Measurements from ENCODE around the gene ZDHHC11B. TPM values are rescaled to one million over a fixed set of nuclear protein-coding genes. Genes with fewer than 3 reads are reported as not detected.
"Not testable (repeated sequence)": the region's sequence is repeated elsewhere in the genome, so short reads cannot be mapped to it uniquely, and the experiment has no call there.

ZDHHC11B gene
- polyA plus RNA-seq, 3 donors from 2014 or later, result not detected

DNA sequence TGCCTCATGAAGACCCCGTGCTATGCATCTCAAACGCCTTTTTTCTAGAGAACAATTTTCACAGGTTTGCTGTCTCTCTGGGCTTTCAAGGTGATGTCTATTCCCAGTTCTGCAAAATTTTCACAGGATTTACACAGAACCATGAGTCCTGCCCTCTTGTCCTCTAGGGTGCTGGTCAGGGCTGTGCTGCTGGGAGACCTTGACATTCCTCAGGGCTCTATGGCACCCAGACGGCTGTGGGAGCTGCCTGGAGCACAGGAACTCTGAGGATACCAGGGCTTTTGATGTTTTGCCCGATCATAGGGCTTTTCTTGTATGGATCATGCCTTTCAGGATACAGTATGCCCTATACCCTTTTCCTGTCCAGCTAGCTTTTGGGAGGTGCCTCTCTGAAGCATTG lies 68.9 kb downstream of the ZDHHC11B start:
- not testable (repeated sequence) for H3K27ac Mint-ChIP-seq, H3K4me3 Mint-ChIP-seq, H3K4me1 Mint-ChIP-seq, DNase-seq
- Mint-ChIP-seq H3K36me3 (peaks cover 0 to 13% (median 4%) of the 10 kb centered on the region in 3 donors), H3K9me3 (peaks cover 10 to 28% (median 19%) of the 10 kb centered on the region in 6 donors), H3K27me3 (ENCODE audit: low read depth in 3 of 3) (peaks cover 0 to 24% (median 6%) of the 10 kb centered on the region in 3 donors)

DNA sequence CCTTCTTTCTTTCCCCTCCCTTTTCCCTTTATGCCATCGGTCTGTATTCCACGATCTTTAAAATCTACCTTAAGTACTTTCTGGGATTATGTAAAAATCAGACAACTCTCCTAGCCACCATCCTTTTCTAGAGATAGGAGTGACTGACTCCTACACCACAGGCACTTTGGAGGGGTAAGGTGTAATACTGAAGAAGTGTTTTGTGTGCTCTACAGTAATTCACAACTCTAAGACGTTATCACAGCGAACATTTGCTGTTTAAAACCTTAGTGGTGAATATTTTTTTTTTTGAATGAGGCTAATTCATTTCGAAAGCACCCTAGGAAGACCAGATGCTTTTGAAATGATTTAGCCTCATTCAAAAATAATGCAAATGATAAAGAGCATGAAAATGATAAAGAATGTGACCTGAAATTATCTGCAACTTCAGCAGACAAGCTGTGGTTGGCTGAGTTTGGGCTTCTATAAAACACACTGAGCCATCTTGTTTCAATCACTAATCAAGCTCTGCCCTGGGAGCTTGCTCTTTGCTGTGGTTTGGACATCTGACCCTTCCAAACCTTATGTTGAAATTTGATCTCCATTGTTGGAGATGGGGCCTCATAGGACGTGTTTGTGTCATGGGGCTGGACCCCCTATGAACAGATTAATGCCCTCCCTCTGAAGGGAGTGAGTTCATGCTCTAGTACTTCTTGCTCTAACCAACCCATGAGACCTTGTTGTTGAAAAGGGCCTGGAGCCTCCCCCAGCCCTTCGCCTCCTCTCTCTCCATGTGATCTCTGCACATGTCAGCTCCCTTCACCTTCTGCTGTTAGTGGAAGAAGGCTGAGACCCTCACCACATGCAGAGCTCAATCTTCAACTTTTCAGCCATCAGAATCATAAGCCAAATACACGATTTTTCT lies 70.1 kb downstream of the ZDHHC11B start:
- H3K36me3 Mint-ChIP-seq, DNase-seq, H3K27ac Mint-ChIP-seq, H3K4me1 Mint-ChIP-seq, H3K4me3 Mint-ChIP-seq: not testable (repeated sequence)
- Mint-ChIP-seq H3K9me3 (peaks cover 6 to 20% (median 13%) of the 10 kb centered on the region in 6 donors), H3K27me3 (ENCODE audit: low read depth in 3 of 3) (peaks cover 4 to 19% (median 9%) of the 10 kb centered on the region in 3 donors)

DNA sequence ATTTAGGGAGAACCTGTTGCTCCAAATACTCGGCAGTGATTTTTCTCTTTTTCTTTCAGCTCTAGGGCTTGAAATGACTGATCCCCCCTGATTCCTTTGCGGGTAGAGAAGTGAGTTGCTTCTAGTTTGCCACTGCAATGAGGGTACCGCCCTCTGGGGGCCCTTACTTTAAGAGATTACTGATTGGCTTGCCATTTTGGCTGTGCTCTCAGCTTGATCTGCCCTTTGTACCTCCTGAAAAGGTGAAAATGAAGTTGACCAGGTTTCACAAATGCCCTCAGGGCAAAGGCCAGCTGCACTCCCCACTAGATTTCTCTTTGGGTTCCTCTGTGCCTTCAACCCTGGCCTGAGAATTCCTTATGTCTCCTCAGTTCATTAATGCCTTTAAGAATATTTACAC lies 70.8 kb downstream of the ZDHHC11B start:
- Mint-ChIP-seq H3K27me3 (ENCODE audit: low read depth in 3 of 3) (peaks cover 4 to 17% (median 9%) of the 10 kb centered on the region in 3 donors), H3K9me3 (peaks cover 2 to 13% (median 7%) of the 10 kb centered on the region in 6 donors)
- H3K4me3 Mint-ChIP-seq, H3K27ac Mint-ChIP-seq, H3K36me3 Mint-ChIP-seq, H3K4me1 Mint-ChIP-seq, DNase-seq: not testable (repeated sequence)

DNA sequence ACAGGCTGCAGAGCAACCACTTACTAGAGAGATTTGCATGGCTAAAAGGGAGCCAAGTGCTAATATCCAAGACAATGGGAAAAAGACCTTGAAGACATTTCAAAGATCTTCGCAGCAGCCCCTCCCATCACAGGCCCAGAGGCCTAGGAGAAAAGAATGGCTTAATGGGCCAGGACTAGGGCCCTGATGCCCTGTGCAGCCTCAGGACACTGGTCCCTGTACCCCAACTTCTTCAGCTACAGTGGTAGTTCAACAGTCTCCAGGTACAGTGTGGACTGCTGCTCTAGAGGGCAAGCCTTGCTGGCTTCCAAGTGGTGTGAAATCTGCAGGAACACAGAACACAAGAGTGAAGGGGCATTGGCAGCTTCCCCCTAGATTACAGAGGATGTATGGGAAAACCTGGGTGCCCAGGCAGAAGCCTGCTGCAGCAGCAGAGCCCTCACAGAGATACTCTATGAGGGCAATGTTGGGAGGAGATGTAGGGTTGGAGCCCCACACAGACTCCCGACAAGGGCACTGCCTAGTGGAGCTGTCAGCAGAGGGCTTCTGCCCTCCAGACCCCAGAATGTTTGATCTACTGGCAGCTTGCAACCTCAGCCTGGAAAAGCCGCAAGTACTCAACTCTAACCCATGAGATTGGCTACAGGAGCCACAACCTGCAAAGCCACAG lies 75.5 kb downstream of the ZDHHC11B start:
- H3K36me3 Mint-ChIP-seq; H3K27me3 Mint-ChIP-seq (ENCODE audit: low read depth in 3 of 3); H3K4me3 Mint-ChIP-seq; H3K27ac Mint-ChIP-seq; DNase-seq; H3K4me1 Mint-ChIP-seq; H3K9me3 Mint-ChIP-seq: not testable (repeated sequence)

DNA sequence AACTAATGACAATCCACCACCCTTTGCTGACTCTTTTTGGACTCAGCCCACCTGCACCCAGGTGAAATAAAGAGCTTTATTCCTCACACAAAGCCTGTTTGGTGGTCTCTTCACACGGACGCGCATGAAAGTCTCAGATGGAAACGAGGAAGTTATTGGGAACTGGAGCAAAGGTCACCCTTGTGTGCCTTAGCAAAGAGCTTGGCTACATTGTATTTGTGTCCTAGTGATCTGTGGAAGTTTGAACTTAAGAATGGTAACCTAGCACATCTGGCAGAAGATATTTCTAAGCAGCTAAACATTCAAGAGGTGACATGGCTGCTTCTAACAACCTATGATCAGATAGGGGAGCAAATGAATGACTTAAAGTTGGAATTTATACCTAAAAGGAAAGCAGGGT lies 76.2 kb downstream of the ZDHHC11B start:
- DNase-seq; H3K36me3 Mint-ChIP-seq; H3K27me3 Mint-ChIP-seq (ENCODE audit: low read depth in 3 of 3); H3K4me1 Mint-ChIP-seq; H3K4me3 Mint-ChIP-seq; H3K9me3 Mint-ChIP-seq; H3K27ac Mint-ChIP-seq: not testable (repeated sequence)

DNA sequence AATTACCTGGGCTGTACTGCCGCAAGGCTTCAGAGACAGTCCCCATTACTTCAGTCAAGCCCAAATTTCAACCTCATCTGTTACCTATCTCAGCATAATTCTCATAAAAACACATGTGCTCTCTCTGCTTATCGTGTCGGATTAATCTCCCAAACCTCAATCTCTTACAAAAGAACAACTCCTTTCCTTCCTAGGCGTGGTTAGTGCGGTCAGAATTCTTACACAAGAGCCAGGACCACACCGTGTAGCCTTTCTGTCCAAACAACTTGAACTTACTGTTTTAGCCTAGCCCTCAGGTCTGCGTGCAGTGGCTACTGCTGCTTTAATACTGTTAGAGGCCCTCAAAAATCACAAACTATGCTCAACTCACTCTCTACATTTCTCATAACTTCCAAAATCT lies 78.4 kb downstream of the ZDHHC11B start:
- H3K9me3 Mint-ChIP-seq; H3K4me1 Mint-ChIP-seq; H3K27me3 Mint-ChIP-seq (ENCODE audit: low read depth in 3 of 3); DNase-seq; H3K27ac Mint-ChIP-seq; H3K4me3 Mint-ChIP-seq; H3K36me3 Mint-ChIP-seq: not testable (repeated sequence)

DNA sequence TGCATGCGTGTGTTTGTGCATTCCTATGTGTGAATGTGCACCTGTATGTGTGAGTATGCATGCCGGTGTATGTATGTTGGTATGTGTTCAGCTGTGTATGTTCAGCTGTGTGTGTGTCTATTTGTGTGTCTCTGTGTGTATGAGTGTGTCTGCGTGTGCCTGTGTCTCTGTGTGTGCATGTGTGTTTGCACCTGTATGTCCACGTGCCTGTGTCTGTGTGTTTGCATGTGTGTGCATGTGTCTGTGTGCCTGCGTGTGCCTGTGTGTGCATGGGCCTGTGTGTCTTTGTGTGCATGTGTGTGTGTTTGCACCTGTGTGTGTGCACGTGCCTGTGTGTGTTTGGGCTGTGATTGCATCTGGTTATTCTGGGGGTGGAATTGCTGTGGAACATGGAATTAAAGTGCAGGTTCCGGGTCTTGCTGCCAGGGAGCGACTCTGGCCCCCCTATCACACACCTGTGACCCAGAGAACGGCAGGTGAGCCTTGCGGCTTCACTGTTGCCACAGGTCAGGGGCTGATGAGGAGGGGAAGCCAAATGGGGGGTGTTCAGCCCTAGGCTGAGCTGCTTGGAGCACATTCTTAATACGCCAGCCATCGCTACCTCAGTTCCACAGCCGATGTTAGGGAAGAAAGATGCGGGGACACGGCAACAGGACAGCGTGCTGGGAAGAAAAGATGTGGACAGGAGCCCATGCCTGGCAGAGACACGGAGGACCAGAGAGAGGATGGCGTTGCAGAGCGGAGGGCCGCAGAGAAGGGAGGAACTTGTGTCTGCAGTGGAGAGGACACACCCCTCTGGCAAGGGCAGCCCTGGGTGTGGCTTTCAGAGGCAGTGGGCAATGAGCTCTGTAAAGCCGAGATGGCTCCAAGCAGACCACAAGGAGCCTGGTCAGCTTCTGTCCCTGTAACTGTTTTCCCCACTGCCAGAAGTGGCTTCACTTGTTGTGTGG lies 87.5 kb downstream of the ZDHHC11B start:
- H3K4me3 Mint-ChIP-seq; H3K4me1 Mint-ChIP-seq; H3K27me3 Mint-ChIP-seq (ENCODE audit: low read depth in 3 of 3); H3K27ac Mint-ChIP-seq; H3K9me3 Mint-ChIP-seq; DNase-seq; H3K36me3 Mint-ChIP-seq: not testable (repeated sequence)

DNA sequence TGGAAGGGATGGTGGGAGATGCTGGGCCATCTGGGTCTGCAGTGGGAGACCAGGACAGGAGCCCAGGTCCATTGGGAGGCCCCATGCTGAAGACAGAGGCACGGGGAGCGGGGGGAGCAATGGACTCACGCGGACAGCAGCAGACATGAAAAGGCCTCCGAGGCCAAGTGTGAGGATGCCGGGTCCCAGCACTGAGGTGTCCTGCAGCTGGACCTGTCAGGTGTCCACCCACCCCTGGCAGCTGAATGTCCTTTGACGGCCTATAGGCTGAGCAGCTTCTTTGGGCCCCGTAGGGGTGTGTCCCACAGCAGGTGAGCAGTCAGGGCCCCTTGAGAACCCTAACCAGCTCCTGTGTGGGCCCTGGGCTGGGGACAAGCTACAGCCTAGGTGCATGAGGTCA lies 88.3 kb downstream of the ZDHHC11B start:
- not testable (repeated sequence) for H3K4me1 Mint-ChIP-seq; H3K9me3 Mint-ChIP-seq; DNase-seq; H3K36me3 Mint-ChIP-seq; H3K27me3 Mint-ChIP-seq (ENCODE audit: low read depth in 3 of 3); H3K4me3 Mint-ChIP-seq; H3K27ac Mint-ChIP-seq

DNA sequence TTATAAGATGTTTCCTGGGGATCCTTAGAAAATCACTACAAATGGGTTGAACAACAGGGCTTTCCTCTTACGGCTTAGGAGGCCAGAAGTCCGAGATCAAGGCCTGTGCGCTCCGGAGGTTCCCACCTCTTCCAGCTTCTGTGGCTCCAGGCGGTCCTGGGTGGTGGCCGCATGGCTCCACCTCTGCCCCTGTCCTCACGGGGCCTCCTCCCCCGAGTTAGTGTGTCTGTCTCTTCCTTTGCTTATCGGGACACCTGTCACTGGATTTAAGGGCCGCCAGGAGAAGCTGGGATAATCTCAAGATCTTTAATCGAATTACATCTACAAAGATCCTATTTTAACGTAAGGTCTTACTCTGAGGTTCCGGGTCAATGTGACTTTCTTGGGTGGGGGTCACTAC lies 89.1 kb downstream of the ZDHHC11B start:
- H3K4me1 Mint-ChIP-seq; H3K27ac Mint-ChIP-seq; H3K9me3 Mint-ChIP-seq; H3K27me3 Mint-ChIP-seq (ENCODE audit: low read depth in 3 of 3); H3K4me3 Mint-ChIP-seq; H3K36me3 Mint-ChIP-seq; DNase-seq: not testable (repeated sequence)

DNA sequence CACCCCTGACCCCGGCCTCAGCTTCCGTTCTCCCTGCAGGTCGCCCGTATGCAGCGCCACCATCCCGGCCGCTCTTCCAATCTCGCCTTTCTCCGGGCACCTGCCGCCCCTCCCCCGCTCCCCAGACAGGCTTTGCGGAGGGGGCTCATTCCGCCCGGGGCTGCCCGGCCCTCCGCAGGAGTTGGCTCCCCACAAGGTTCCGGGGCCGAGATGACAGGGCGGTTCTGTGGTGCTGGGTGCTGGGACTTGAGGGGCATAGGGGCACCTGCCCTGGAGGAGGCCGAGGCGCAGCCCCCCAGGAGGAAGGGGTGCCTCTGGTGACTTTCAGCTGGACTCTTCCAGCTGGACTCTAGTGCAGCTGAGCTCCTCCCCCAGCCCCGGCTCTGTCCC lies 90.5 kb downstream of the ZDHHC11B start:
- H3K27ac Mint-ChIP-seq; H3K27me3 Mint-ChIP-seq (ENCODE audit: low read depth in 3 of 3); H3K4me1 Mint-ChIP-seq; H3K36me3 Mint-ChIP-seq; DNase-seq; H3K9me3 Mint-ChIP-seq: not testable (repeated sequence)
- peak overlapping the region in 2 of 5 donors; percentile 57 to 71 for H3K4me3 Mint-ChIP-seq

DNA sequence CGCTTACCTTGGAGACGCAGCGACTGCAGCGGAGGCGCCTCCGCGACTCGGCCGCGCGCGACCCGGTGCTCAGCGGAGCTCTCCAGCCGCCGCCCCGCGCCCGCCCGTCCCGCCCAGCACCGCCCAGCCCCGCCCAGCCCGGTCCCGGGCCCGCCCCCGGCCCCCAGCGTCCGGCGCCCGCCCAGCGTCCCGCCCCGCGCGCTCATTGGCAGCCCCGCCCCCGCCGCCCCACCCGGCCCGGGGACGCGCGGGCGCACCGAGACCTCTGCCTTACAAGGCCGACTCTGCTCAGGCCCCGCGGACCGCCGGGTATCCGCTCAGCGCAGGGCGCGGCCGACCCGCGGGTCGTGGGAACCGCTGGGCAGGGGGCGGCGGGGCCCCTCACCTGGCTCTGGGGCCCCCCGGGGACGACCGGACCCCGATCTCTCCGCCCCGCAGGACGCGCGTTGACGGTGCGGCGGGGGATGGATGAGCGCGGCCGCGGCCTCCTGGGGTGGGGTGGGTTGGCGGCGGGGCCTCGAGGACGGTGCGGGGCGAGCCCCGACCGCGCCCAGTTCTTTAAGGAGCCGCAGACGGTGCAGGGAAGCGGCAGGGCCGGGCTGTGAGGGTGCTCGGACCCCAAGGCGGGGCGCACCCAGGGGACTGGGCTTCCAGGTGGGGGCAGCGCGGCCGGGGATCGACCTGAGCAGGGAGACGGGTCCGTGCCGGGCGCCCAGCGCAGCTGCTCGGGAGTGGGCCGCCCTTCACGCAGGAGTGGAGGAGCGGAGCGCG lies 91.1 kb downstream of the ZDHHC11B start, which contains the start of gene TPPP:
Gene TPPP (minus strand): TSS at position 82 of the 771 bp plus-strand sequence. CDS start 15,292 bp downstream, outside the sequence.
- not testable (repeated sequence) for H3K9me3 Mint-ChIP-seq; H3K4me1 Mint-ChIP-seq; H3K36me3 Mint-ChIP-seq; H3K27me3 Mint-ChIP-seq (ENCODE audit: low read depth in 3 of 3)
- peak within 1 kb of the TSS; percentile 20 to 81 (median 71) for H3K4me3 Mint-ChIP-seq
- DNase-seq, result peak; percentile 70 to 79 (median 71)
- H3K27ac Mint-ChIP-seq, result peak within 1 kb of the TSS in 1 of 6 donors; percentile 21

DNA sequence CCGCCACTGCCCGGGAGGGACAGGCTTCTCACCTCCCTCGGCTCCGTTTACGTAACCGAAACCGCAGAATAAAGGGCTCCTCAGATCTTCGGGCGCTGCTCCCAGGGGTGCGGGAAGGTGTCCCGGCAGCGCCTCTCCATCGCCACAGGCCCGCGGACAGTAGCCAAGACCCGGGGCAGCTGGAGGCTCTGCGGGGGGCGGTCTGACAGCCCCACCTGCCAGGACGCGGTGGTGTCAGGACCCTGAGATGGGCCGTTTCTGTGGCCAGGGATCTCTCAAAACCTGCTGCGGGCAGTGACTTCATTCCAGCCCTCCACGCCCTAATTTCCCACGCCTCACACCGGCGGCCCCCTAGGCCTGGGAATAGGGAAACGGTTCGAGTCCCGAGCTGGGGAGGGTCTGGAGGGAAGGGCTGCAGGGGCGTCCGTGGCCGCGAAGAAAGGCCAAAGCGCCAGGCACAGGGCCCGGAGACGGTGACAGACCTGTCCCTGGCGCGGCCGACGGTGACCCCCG lies 91.9 kb downstream of the ZDHHC11B start:
- H3K9me3 Mint-ChIP-seq; H3K27me3 Mint-ChIP-seq (ENCODE audit: low read depth in 3 of 3); H3K4me1 Mint-ChIP-seq; H3K27ac Mint-ChIP-seq; H3K36me3 Mint-ChIP-seq: not testable (repeated sequence)
- peak overlapping the region; percentile 20 to 81 (median 29) for H3K4me3 Mint-ChIP-seq
- DNase-seq, result peak in 1 of 3 donors; percentile 10
